ENCODE measurements around the gene SLC2A11.
"Not testable (repeated sequence)": the region's sequence is repeated elsewhere in the genome, so short reads cannot be mapped to it uniquely, and the experiment has no call there.

SLC2A11 gene

GRCh38 chr22:23910496-23911190, 53.0 kb downstream of the SLC2A11 start:
- DNase-seq: no peak

DNA sequence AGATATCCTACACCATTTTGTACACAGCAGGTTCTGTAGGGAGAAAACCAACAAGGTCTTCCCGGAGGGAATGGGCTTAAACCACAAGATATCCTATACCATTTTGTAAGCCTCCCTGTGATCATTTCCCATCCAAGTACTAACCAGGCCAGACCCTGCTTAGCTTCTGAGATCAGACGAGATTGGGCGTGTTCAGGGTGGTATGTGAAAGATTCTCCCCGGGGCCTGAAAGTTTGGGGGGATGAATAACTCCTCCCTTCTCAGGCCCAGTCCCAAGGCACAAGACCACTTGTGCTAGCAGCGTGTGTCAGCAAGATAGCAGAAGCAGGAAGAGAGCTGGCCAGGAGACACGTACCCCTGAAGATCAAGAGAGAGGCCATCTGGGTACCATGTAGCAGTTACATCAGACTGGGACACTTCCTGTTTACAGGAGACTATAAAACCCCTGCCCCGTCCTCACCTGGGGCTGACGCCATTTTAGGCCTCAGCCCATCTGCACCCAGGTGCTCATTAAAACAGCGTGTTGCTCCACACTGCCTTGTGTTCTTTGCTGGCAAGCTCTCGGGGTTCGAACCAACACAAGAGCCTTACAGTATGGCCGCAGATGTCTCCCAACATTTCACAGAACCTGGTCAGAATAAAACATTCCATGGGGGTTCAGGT, 53.8 kb downstream of the SLC2A11 start:
- DNase-seq: no peak

DNA sequence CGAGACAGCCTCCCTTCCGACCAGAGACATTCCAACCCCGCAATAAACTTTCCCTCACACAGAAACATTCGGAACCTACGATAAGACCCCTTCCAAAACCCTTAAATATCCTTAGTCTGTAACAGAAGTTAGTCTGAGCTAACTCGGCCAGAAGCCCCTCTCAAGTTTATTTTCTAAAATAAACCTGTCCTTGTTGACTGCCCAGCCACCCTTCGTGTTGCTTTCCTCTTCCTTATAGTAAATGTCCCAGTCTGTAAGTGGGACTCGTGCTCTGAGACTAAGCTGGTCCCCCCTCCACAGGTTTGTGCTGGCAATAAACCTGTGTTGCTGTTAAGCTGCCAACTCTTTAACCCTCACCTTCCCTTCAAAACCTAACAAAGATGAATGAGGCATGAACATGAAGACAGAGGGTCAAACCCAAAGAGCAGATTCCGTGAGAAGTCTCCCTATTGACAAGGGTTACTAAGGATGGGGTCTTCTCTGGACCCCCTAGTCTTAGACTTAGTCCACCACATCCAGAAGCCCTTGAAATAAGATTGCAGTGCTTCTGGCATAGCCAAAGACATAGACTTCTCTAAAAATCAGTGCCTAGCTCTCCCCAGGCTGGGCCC, 54.7 kb downstream of the SLC2A11 start:
- no peak for DNase-seq

GRCh38 chr22:23913306-23913660, 55.6 kb downstream of the SLC2A11 start:
- no peak for DNase-seq

DNA sequence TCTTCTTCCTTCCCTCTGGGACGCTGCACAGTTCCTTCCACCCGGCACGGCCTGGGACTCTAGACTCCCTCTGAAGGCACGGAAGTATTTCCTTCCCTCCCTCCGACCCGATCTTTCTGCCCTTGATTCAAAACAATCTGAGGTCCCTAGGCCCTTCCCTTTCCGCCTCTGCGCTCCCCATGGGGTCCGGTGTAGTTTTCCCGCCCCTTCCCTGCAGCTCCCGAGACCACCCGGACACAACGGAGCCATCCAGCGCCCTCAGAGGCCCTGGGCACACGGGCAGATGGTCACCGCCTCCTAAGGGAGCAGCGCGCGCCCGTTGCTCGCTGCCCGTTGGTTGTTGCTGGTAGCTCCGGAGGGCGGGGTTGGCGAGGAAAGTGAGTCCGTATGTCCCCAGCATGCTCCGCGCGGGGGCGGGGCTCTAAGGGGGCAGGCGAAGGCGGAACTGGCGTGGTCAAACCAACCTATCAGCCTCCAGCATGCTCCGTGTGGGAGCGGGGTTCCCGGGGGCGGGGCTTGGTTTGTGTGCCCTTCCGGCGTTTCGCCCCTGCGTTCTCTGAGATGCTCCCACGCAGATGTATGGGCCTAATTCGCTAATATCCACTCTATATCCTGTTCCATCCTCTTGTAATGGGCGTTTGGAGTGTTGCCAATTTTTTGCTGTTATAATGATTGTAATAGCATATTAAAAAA, 56.1 kb downstream of the SLC2A11 start:
- DNase-seq: peak; percentile 93 to 97

- no peak for DNase-seq
These were observed 57.6 kb downstream of the SLC2A11 start for GRCh38 chr22:23915290-23915689.

GRCh38 chr22:23920267-23920611, 62.6 kb downstream of the SLC2A11 start:
- DNase-seq: not testable (repeated sequence)

DNA sequence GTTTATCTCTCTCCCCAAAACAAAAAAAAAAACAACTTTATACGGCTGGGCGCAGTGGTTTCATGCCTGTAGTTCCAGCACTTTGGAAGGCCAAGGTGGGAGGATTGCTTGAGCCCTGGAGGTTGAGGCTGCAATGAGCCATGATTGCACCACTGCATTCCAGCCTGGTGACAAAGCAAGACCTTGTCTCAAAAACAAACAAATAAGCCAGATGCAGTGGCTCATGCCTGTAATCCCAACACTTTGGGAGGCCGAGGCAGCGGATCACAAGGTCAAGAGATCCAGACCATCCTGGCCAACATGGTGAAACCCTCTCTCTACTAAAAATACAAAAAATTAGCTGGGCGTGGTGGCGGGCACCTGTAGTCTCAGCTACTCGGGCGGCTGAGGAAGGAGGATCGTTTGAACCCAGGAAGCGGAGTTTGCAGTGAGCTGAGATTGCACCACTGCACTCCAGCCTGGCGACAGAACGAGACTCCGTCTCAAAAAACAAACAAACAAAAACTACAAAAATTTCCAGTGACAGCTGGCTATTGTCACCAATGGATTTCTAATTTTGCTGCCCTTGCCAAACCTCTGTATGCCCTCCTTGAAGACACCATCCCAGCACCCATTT, 64.0 kb downstream of the SLC2A11 start:
- not testable (repeated sequence) for DNase-seq

GRCh38 chr22:23922921-23923320, 65.2 kb downstream of the SLC2A11 start:
- peak in 1 of 2 donors; percentile 24 for DNase-seq

- DNase-seq: no peak
These were observed 67.4 kb downstream of the SLC2A11 start for GRCh38 chr22:23925020-23925606.

GRCh38 chr22:23926561-23926960, 68.9 kb downstream of the SLC2A11 start:
- no peak for DNase-seq

Measured in bone marrow (tissue), 2 donors.